AG04449 (cell line): ENCODE results near the gene ELL.

Experiments used
- CTCF ChIA-PET: fragments of 350-600 bp; formaldehyde crosslinking; extraction: SDS; loops from one replicate; lab custom pipeline; 2021; ENCODE audit warnings: antibody characterized with exemption; lab: Yijun Ruan, JAX
- POLR2A ChIA-PET: fragments of 400-600, 350-600 bp; formaldehyde crosslinking; extraction: SDS; loops from one replicate; lab custom pipeline; 2020; ENCODE audit warnings: antibody characterized with exemption, inconsistent platforms; lab: Yijun Ruan, JAX
- DNase-seq: peaks from one replicate; pipeline ENCODE4 v3.0.0-alpha.2; 2010; ENCODE audit warnings: low read depth, low spot score
- H3K4me3 ChIP-seq: 2 replicates; pipeline ENCODE4 v1.5.1; 2011; ENCODE audit warnings: low read depth, mild to moderate bottlenecking, control low read depth, low read length
- CTCF ChIP-seq: IDR thresholded peaks from one replicate; pipeline ENCODE4 v1.5.1; 2011; ENCODE audit warnings: mild to moderate bottlenecking, moderate library complexity, low read length, control low read depth, inconsistent platforms; ENCODE audit not compliant: insufficient read depth; ENCODE audit errors: missing control alignments

ELL gene

DNA sequence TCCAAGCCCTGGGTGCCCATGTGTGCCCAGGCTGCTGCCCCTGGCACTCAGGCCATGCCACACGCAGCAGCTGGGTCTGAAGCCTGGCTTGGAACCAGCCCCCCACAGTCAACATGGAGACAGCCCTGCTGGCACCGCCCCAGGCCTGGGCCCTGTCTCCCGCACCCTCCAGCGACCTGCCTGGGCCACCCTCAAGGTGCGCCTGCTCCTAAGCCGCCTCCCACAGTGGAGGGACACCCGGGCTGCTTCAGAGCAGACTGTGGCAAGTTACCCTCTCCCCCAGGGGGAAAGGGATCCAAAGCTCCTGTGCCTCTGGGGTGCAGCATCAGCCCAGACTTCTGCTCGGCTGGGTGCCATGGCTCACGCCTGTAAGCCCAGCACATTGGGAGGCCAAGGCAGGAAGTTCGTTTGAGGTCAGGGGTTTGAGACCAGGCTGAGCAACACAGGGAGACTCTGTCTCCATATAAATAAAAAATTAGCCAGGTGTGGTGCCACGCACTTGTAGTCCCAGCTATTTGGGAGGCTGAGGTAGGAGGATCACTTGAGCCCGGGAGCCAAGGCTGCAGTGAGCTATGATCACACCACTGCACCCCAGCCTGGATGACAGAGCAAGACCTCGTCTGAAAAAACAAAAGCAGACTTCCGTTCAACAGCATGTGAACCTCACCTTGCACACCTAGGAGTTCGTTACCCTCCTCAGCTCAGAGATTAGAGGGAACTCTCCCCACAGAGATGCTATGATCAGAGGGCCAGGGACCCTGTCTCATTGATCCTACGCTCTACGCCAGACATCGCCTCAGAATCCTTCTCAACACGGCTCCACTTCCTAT, 15.6 kb downstream of the ELL start:
- ChIA-PET POLR2A (no interaction called here), CTCF (interaction anchor here (1.0 to 3.7 kb wide), 7 partner anchors 12 to 341 kb away, joined by 3 to 18 read pairs (median 6); partner anchors contain the start of gene ELL)
- TF ChIP-seq CTCF: no peak
- H3K4me3 ChIP-seq: no peak overlapping the region
- no peak for DNase-seq

DNA sequence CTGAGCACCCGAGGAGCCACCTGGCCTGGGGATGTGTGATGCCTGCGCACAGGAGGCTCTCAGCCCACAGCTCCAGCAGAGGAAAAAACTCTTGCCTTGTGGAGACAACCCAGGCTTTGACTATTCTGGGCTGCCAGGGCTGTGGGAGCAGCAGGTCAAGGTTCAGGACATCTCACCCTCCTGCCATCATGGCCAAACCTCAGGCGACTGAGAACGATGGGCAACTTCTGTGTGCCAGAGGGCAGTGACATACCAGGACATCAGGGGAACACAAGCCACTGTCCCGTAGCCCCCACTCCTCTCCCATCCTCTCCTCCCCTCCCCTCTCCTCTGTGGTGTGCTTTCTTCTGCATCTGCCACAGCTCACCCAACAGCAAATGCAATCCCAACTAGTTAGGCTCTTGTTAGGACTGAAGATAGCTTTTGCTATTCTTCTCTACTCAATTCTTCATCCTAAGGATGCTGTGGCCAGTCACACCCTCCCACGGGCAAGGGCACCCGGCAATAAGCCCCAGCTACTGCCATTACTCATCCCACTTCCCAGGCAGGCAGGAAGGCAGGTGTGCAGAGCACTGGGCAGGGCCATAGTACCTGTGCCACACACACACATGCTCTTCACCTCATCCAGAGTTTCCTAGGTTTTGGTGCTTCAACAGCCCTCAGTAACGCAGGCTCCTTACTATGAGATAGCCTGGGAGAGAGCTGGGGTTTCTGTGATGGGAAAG, 16.8 kb downstream of the ELL start:
- POLR2A ChIA-PET: no interaction called here
- no peak overlapping the region for H3K4me3 ChIP-seq
- DNase-seq: no peak

GRCh38 chr19:18503971-18504885, 17.6 kb downstream of the ELL start:
- ChIA-PET POLR2A (no interaction called here), CTCF (interaction anchor here (0.9 to 1.2 kb wide), 3 partner anchors 16 to 50 kb away, joined by 3 to 5 read pairs (median 3); no protein-coding TSS in a partner anchor)
- H3K4me3 ChIP-seq: no peak overlapping the region
- no peak for TF ChIP-seq CTCF
- DNase-seq: no peak

More for the DNA sequence above, 16.8 kb downstream of the ELL start:
- CTCF ChIA-PET: interaction anchor here (0.9 to 2.6 kb wide), 4 partner anchors 15 to 51 kb away, joined by 3 to 8 read pairs (median 4); partner anchors contain the start of gene ELL
- no peak for TF ChIP-seq CTCF

DNA sequence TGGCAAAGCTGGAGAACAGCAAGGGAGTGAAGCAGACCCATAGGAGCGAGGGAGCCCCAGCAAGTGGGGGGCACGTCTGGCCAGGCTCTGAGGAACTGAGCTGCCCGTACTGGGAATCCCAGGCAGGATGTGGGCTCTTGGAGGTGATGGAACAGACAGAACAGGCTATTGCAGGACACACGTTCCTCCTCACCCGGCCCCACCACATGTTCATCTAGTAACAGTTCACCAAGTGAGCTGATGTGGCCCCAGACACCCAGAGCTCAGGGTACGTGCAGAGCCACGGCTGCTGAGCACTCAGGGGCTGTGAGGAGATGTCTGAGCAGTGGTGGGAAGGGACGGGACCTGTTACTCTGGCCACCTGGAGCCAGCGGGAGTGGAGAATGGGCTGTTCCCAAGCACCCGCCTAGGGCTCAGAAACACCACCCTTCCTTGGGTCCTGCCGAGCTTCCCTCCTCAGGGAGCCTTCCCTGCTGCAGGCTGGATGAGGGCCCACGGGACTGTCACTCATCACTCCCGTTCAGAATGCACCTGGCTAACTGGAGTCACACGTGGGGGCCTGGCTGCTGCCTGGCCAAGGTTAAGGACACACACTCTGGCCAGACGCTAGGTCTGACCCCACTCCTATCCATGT, 18.4 kb downstream of the ELL start:
- no peak for DNase-seq
- TF ChIP-seq CTCF: no peak
- ChIA-PET CTCF (interaction anchor here (0.6 to 1.6 kb wide), 2 partner anchors 14 to 42 kb away, joined by 3 to 5 read pairs; no protein-coding TSS in a partner anchor), POLR2A (interaction anchor here (1.4 kb wide), 1 partner anchor 17 kb away, joined by 3 read pairs; no protein-coding TSS in a partner anchor)
- H3K4me3 ChIP-seq: no peak overlapping the region

- no peak for TF ChIP-seq CTCF
- ChIA-PET POLR2A (interaction anchor here (1.4 kb wide), 1 partner anchor 18 kb away, joined by 3 read pairs; no protein-coding TSS in a partner anchor), CTCF (interaction anchor here (0.6 to 1.6 kb wide), 3 partner anchors 15 to 42 kb away, joined by 3 to 5 read pairs (median 3); no protein-coding TSS in a partner anchor)
- no peak for DNase-seq
- H3K4me3 ChIP-seq: no peak overlapping the region
These were observed 19.1 kb downstream of the ELL start for GRCh38 chr19:18502638-18503294.
